Tibial nerve (tissue), 4 donors: ENCODE data around the gene L3MBTL4. TPM values are rescaled to one million over a fixed set of nuclear protein-coding genes. Genes with fewer than 3 reads are reported as not detected.
A peak's percentile ranks its signal among the peaks of the same experiment; 100 is the strongest.

Experiments
- DNase-seq, 2 donors: peaks; one replicate each; pipeline ENCODE4 v3.0.0-alpha.2; 2019; ENCODE audit warnings: low spot score in 2 of 2
- H3K27ac ChIP-seq, 4 donors: fragments of 200-600 bp; sonication (generic) in 3 of 4; one replicate each; pipeline ENCODE4 v1.5.1; 2017 to 2019; ENCODE audit warnings: mild to moderate bottlenecking in 1 of 4
- H3K27me3 ChIP-seq, 2 donors: fragments of 200-600 bp; sonication (generic) in 1 of 2; one replicate each; pipeline versions ENCODE4 v1.5.1 to v1.6.0; 2017 to 2019
- H3K36me3 ChIP-seq, 3 donors: fragments of 200-600 bp; sonication (generic); one replicate each; pipeline ENCODE4 v1.5.1; 2018 to 2019
- H3K4me1 ChIP-seq, 4 donors: fragments of 200-600 bp; sonication (generic) in 3 of 4; one replicate each; pipeline ENCODE4 v1.5.1; 2017 to 2019
- H3K4me3 ChIP-seq, 4 donors: fragments of 200-600 bp; sonication (generic) in 3 of 4; one replicate each; pipeline ENCODE4 v1.5.1; 2017 to 2019; ENCODE audit warnings: mild to moderate bottlenecking in 1 of 4, moderate library complexity in 1 of 4
- H3K9me3 ChIP-seq, 4 donors: fragments of 200-600 bp; sonication (generic) in 3 of 4; one replicate each; pipeline ENCODE4 v1.5.1; 2017 to 2019
- CTCF ChIP-seq, 5 experiments: fragments of 200-600 bp in 3 of 5; fragments of 450-650 bp in 2 of 5; sonication (generic) in 3 of 5; IDR thresholded peaks; one replicate each; pipeline ENCODE4 v1.5.1; 2016 to 2019; ENCODE audit warnings: antibody characterized with exemption in 5 of 5, mild to moderate bottlenecking in 3 of 5, moderate library complexity in 2 of 5
- EP300 ChIP-seq, 2 donors: sonication (generic); formaldehyde crosslinking; IDR thresholded peaks; one replicate each; pipeline ENCODE4 v1.6.1; 2017; ENCODE audit warnings: antibody characterized with exemption in 2 of 2, mild to moderate bottlenecking in 1 of 2
- POLR2A ChIP-seq, 2 donors: fragments of 450-650 bp; IDR thresholded peaks; one replicate each; pipeline ENCODE4 v1.6.1; 2017; ENCODE audit warnings: antibody characterized with exemption in 2 of 2, mild to moderate bottlenecking in 2 of 2, moderate library complexity in 2 of 2
- WGBS, 2 donors: methylation state at CpG; one replicate each; pipeline ENCODE4 v1.1.5; 2018; 5-methylcytosine and 5-hydroxymethylcytosine counted together
- total RNA-seq, 4 donors: library from RNA; depleted of rRNA; stranded (reverse); fragments of >200 nt; gene quantifications; one replicate each; pipeline ENCODE4 v1.1.0, GENCODE V29; 2016

L3MBTL4 gene
- total RNA-seq, 4 donors from 2014 or later = 6.3 to 9.0 (median 8.1) TPM

- WGBS, 2 donors = 89 to 92% methylated on average over 3 of the region's 3 CpGs
- TF ChIP-seq POLR2A (IDR thresholded peaks at IDR 0.05) (no peak), EP300 (IDR thresholded peaks at IDR 0.05) (no peak), CTCF (IDR thresholded peaks at IDR 0.05) (no peak)
- peaks cover 0 to 21% (median 0%) of the 10 kb centered on the region in 3 donors for H3K36me3 ChIP-seq
- DNase-seq = no peak
- H3K4me3 ChIP-seq = no peak overlapping the region
- H3K27me3 ChIP-seq = no peaks in the 10 kb centered on the region
- H3K9me3 ChIP-seq = peaks cover 0 to 18% (median 0%) of the 10 kb centered on the region in 4 donors
- H3K27ac ChIP-seq = no peak overlapping the region
- peaks cover 0 to 31% (median 7%) of the 10 kb centered on the region in 4 donors for H3K4me1 ChIP-seq
These were observed 156.8 kb downstream of the L3MBTL4 start for GRCh38 chr18:6257950-6258349.

DNA sequence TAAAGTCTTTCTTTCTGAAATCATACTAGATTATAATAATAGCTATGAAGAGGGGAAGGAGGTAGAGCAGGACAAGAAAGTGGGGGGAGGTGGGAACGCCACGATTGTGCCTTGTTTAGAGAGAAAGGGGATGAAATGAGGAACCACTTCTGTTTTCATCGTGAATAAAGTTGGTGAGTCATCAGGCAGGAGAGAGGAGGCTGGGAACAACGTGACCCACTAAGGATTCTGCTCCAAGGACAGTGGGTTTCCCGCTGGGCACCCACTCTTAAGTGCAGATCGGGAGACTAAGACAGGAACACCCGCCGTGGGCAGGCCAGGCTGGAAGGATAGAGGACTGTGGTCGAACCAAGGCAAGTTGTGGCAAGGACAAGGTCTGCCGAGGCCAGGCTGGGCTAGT, 158.2 kb downstream of the L3MBTL4 start:
- Histone ChIP-seq H3K4me1 (peaks cover 0 to 31% (median 7%) of the 10 kb centered on the region in 4 donors), H3K27ac (peak overlapping the region in 2 of 4 donors; percentile 36 to 52), H3K27me3 (no peaks in the 10 kb centered on the region), H3K4me3 (peak overlapping the region in 1 of 4 donors; percentile 26), H3K36me3 (peaks cover 0 to 14% (median 0%) of the 10 kb centered on the region in 3 donors), H3K9me3 (peaks cover 0 to 18% (median 0%) of the 10 kb centered on the region in 4 donors)
- WGBS, 2 donors = 59 to 63% methylated on average over 10 of the region's 10 CpGs
- DNase-seq = peak in 1 of 2 donors; percentile 6
- TF ChIP-seq POLR2A (IDR thresholded peaks at IDR 0.05) (no peak), CTCF (IDR thresholded peaks at IDR 0.05) (no peak), EP300 (IDR thresholded peaks at IDR 0.05) (peak in 1 of 2 donors; percentile 18)

- Histone ChIP-seq H3K9me3 (peaks cover 0 to 18% (median 0%) of the 10 kb centered on the region in 4 donors), H3K27me3 (no peaks in the 10 kb centered on the region), H3K4me3 (no peak overlapping the region), H3K4me1 (peaks cover 0 to 31% (median 7%) of the 10 kb centered on the region in 4 donors), H3K36me3 (peaks cover 0 to 8% (median 0%) of the 10 kb centered on the region in 3 donors), H3K27ac (peak overlapping the region in 2 of 4 donors; percentile 25 to 48)
- DNase-seq = no peak
- TF ChIP-seq CTCF (IDR thresholded peaks at IDR 0.05) (no peak), EP300 (IDR thresholded peaks at IDR 0.05) (no peak), POLR2A (IDR thresholded peaks at IDR 0.05) (no peak)
- 72 to 80% methylated on average over 1 of the region's 1 CpG for WGBS, 2 donors
These were observed 158.8 kb downstream of the L3MBTL4 start for GRCh38 chr18:6255886-6256285.

DNA sequence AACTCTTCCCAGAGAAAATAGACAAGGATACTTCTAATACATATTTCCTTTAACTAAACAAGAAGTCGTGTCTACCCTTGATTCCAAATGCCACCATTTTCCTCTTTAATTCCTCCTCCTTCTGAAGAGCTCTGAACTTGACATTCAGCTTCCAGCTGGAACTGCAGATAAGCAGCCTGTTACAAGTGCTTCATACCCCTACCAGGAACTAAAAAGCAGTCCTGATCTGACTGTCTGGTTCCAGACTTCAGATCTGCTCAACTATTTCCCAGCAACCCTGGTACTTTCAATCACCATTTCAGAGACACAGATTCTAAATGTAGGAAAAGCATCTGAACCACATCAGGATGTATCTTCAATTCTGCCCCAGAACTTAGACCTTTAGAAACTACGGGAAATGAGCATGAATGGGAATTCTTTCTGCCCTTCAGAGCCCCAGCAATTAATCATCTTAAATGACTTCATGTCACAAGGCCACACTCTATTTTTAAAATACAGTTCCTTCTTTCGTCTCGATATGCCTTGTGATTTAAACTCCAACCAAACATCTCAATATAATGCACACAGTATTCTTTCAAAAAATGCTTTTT, 159.5 kb downstream of the L3MBTL4 start:
- 15 to 18% methylated on average over 4 of the region's 4 CpGs for WGBS, 2 donors
- Histone ChIP-seq H3K4me1 (peaks cover 0 to 31% (median 7%) of the 10 kb centered on the region in 4 donors), H3K27ac (peak overlapping the region in 2 of 4 donors; percentile 48 to 72), H3K4me3 (no peak overlapping the region), H3K36me3 (peaks cover 0 to 7% (median 0%) of the 10 kb centered on the region in 3 donors), H3K27me3 (no peaks in the 10 kb centered on the region), H3K9me3 (peaks cover 0 to 16% (median 0%) of the 10 kb centered on the region in 4 donors)
- DNase-seq = no peak
- TF ChIP-seq POLR2A (IDR thresholded peaks at IDR 0.05) (no peak), CTCF (IDR thresholded peaks at IDR 0.05) (no peak), EP300 (IDR thresholded peaks at IDR 0.05) (no peak)

DNA sequence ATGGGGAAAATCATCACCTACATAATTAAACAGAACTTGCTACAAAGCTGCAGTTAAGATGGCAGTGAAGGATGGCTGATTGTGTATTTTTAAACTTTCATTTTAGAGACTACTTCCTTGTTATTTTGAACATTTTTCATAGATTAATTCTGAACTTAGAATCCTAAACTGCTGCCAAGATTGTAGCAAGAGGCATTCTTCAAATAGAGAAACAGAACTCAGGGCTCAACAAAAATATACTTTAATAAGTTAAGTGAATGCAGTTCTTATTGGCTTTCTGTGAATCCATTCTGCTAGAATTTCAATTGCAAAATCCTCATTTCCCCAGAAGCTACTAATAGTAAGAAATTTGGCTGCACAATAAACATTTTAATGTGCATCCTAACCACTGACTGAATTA, 160.3 kb downstream of the L3MBTL4 start:
- no peak for DNase-seq
- TF ChIP-seq POLR2A (IDR thresholded peaks at IDR 0.05) = no peak
- TF ChIP-seq EP300 (IDR thresholded peaks at IDR 0.05) = no peak
- TF ChIP-seq CTCF (IDR thresholded peaks at IDR 0.05) = no peak
- Histone ChIP-seq H3K4me3 (no peak overlapping the region), H3K4me1 (peaks cover 0 to 31% (median 7%) of the 10 kb centered on the region in 4 donors), H3K27me3 (no peaks in the 10 kb centered on the region), H3K27ac (peak overlapping the region in 2 of 4 donors; percentile 48 to 72), H3K36me3 (peaks cover 0 to under 1% (median 0%) of the 10 kb centered on the region in 3 donors), H3K9me3 (peaks cover 0 to 8% (median 0%) of the 10 kb centered on the region in 4 donors)
